ENCODE results near the gene MICALL2. TPM values are rescaled to one million over a fixed set of nuclear protein-coding genes. Genes with fewer than 3 reads are reported as not detected.
A peak's percentile ranks its signal among the peaks of the same experiment; 100 is the strongest.

MICALL2 gene
- total RNA-seq, 4 donors from 2014 or later = 1.8 to 19.7 (median 12.6) TPM

GRCh38 chr7:1449951-1450350, 9.3 kb downstream of the MICALL2 start:
- H3K27me3 ChIP-seq = no peaks in the 10 kb centered on the region
- TF ChIP-seq CTCF (IDR thresholded peaks at IDR 0.05) (no peak), POLR2A (IDR thresholded peaks at IDR 0.05) (no peak)
- DNase-seq = no peak
- H3K4me1 ChIP-seq = no peaks in the 10 kb centered on the region
- H3K36me3 ChIP-seq = no peaks in the 10 kb centered on the region
- intact Hi-C loops (cut with DNase I; ENCODE audit: low total_unique reads) = no loop called here
- H3K27ac ChIP-seq = no peak overlapping the region
- no peaks in the 10 kb centered on the region for H3K9me3 ChIP-seq
- H3K4me3 ChIP-seq = no peak overlapping the region

GRCh38 chr7:1449501-1449900, 9.8 kb downstream of the MICALL2 start:
- H3K4me3 ChIP-seq = no peak overlapping the region
- no peak overlapping the region for H3K27ac ChIP-seq
- intact Hi-C loops (cut with DNase I; ENCODE audit: low total_unique reads) = no loop called here
- H3K36me3 ChIP-seq = no peaks in the 10 kb centered on the region
- no peak for DNase-seq
- no peaks in the 10 kb centered on the region for H3K27me3 ChIP-seq
- no peaks in the 10 kb centered on the region for H3K4me1 ChIP-seq
- H3K9me3 ChIP-seq = no peaks in the 10 kb centered on the region
- no peak for TF ChIP-seq CTCF (IDR thresholded peaks at IDR 0.05)
- no peak for TF ChIP-seq POLR2A (IDR thresholded peaks at IDR 0.05)

GRCh38 chr7:1448958-1449357, 10.3 kb downstream of the MICALL2 start:
- Histone ChIP-seq H3K27me3 (no peaks in the 10 kb centered on the region), H3K9me3 (no peaks in the 10 kb centered on the region), H3K4me3 (no peak overlapping the region), H3K27ac (no peak overlapping the region), H3K4me1 (no peaks in the 10 kb centered on the region), H3K36me3 (no peaks in the 10 kb centered on the region)
- no peak for DNase-seq
- intact Hi-C loops (cut with DNase I; ENCODE audit: low total_unique reads) = no loop called here
- no peak for TF ChIP-seq POLR2A (IDR thresholded peaks at IDR 0.05)
- TF ChIP-seq CTCF (IDR thresholded peaks at IDR 0.05) = no peak

GRCh38 chr7:1447551-1448244, 11.6 kb downstream of the MICALL2 start:
- H3K4me3 ChIP-seq = no peak overlapping the region
- no peaks in the 10 kb centered on the region for H3K27me3 ChIP-seq
- H3K27ac ChIP-seq = peak overlapping the region in 1 of 2 donors; percentile 37
- intact Hi-C loops (cut with DNase I; ENCODE audit: low total_unique reads) = no loop called here
- no peak for TF ChIP-seq POLR2A (IDR thresholded peaks at IDR 0.05)
- no peak for TF ChIP-seq CTCF (IDR thresholded peaks at IDR 0.05)
- no peaks in the 10 kb centered on the region for H3K36me3 ChIP-seq
- no peaks in the 10 kb centered on the region for H3K9me3 ChIP-seq
- DNase-seq = no peak
- no peaks in the 10 kb centered on the region for H3K4me1 ChIP-seq

- no peak for DNase-seq
- H3K36me3 ChIP-seq = no peaks in the 10 kb centered on the region
- no peaks in the 10 kb centered on the region for H3K4me1 ChIP-seq
- H3K27me3 ChIP-seq = no peaks in the 10 kb centered on the region
- TF ChIP-seq POLR2A (IDR thresholded peaks at IDR 0.05) = no peak
- TF ChIP-seq CTCF (IDR thresholded peaks at IDR 0.05) = no peak
- H3K9me3 ChIP-seq = no peaks in the 10 kb centered on the region
- intact Hi-C loops (cut with DNase I; ENCODE audit: low total_unique reads) = no loop called here
- H3K27ac ChIP-seq = peak overlapping the region in 1 of 2 donors; percentile 37
- H3K4me3 ChIP-seq = no peak overlapping the region
Observed at GRCh38 chr7:1447112-1447511, 12.2 kb downstream of the MICALL2 start.

All from uterus (tissue), 4 donors.